NCI-H146 treated with DMSO at 0.1 percent for 48 hours (cell line): ENCODE data around the gene TM9SF4.
"Not testable (repeated sequence)": the region's sequence is repeated elsewhere in the genome, so short reads cannot be mapped to it uniquely, and the experiment has no call there.

Experiments used
- DNase-seq: peaks from one replicate; lab custom pipeline; 2025; ENCODE audit not compliant: unreplicated experiment; lab: John Stamatoyannopoulos, UW

TM9SF4 gene

GRCh38 chr20:32155017-32155981, 45.8 kb downstream of the TM9SF4 start:
- DNase-seq: no peak

GRCh38 chr20:32157611-32158010, 48.1 kb downstream of the TM9SF4 start:
- DNase-seq: no peak

DNA sequence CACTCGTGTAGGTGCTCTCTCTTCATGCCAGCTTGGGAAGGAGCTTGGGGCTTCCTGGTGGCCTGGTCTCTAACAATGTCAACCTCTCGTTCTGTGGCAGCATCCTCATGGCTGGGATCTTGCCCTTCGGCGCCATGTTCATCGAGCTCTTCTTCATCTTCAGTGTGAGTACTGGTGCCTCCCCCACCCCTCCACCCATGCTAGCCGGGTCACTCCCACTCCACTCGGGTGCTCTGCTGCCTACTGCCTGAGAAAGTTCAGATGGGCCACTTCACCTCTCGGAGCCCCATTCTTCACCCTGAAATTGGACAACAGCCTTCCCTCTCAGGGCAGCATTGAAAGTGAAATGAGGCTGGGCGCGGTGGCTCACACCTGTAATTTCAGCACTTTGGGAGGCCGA, 48.8 kb downstream of the TM9SF4 start:
- no peak for DNase-seq

DNA sequence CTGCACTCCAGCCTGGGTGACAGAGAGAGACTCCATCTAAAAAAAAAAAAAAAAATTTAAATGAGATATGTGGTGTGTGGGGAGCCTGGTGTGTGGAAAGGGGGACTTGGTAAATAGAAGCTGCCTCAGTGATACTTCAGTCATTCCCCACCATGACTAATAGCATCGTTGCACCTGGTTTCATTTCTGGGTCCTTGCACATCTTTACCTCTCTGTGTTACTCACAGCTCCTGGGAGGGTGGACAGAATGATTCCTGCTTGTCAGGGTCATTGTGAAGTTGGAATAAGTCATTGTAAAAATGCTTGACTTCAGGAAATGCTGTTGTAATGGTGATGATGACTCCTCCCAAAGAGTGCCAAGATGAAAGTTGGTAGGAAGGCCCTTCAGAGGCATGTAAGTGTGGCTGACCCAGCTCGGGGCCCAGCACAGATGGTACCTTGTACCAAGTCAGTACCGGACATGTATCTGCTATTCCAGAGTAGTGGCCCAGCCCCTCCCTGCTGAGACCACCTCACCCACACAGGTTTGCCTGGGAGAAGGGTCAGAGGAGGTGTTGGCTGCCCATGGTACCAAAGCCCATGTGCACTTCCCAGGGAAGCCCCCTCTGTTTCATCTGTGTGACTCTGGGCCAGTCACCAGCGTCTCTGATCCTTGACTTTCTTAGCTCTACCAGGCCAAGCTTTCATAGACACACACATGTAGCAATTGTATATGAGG, 49.6 kb downstream of the TM9SF4 start:
- DNase-seq: no peak

GRCh38 chr20:32159766-32160221, 50.3 kb downstream of the TM9SF4 start:
- no peak for DNase-seq

- DNase-seq: no peak
Observed at GRCh38 chr20:32160341-32160740, 50.8 kb downstream of the TM9SF4 start.

- no peak for DNase-seq
Observed at GRCh38 chr20:32162351-32162750, 52.8 kb downstream of the TM9SF4 start.

DNA sequence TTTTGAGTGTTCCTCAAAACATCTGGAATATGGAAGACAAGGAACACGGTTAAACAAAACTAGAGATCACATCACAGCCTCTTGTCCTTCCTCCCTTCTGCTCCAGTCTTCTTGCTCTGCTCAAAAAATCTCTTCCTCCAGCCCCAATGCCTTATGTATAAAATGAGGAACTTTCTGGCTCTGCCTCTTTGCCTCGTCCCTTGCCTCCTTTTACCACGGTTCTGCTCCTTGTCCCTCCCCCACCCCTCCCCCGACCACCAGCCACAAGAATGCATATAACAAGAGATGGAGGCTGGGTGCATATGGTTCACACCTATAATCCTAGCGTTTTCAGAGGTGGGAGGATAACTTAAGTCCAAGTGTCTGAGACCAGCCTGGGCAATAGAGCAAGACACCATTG, 54.4 kb downstream of the TM9SF4 start:
- no peak for DNase-seq

GRCh38 chr20:32164984-32165735, 55.6 kb downstream of the TM9SF4 start:
- no peak for DNase-seq

- no peak for DNase-seq
Observed at GRCh38 chr20:32165836-32166545, 56.5 kb downstream of the TM9SF4 start.

DNA sequence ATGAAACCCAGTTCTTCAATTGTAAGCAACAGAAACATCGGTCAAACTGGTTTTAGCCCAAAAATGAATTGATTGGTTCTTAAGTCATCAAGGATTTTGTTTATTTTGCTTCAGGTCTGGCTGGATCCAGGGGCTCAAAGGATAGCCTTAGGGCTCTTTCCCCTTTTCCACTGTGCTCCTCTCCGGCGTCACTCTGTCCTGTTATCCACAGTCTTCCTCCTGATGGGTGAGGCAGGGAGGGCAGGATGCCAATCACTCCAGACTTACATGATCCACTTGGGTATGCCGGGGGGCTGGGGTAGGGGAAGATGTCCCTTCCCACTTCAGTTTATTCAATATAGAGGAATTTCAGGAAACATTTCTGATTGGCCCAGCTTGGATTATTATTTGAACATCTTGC, 58.0 kb downstream of the TM9SF4 start:
- DNase-seq: no peak

GRCh38 chr20:32168184-32168910, 58.8 kb downstream of the TM9SF4 start:
- no peak for DNase-seq

DNA sequence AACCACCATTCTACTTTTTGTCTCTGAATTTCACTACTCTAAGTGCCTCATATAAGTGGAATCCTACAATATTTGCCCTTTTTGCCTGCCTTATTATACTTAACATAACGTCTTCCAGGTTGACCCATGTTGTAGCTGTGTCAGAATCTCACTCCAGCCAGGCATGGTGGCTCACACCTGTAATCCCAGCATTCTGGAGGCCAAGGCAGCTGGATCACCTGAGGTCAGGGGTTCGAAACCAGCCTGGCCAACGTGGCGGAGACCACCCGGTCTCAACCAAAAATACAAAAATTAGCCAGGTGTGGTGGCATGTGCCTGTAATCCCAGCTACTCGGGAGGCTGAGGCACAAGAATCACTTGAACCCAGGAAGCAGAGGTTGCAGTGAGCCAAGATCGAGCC, 68.2 kb downstream of the TM9SF4 start:
- not testable (repeated sequence) for DNase-seq

DNA sequence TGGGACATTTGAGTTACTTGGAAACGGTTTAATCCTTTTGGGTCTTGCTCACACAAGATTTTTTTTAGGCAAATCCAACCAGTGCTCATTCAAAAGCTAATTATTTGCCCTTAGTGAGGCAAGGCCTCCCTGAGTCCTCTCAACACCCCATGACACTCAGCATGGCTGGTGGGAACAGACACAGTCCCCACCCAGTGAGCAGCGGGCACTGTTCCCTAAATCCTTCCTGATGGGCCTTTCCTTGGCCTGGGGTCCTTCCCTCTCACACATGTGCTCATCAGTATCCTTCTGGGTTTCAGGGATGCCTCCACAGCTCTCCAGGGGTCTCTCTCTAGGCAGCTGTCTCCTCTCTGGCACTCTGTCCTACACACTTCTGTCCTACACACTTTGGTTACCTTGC, 70.0 kb downstream of the TM9SF4 start:
- DNase-seq: no peak

DNA sequence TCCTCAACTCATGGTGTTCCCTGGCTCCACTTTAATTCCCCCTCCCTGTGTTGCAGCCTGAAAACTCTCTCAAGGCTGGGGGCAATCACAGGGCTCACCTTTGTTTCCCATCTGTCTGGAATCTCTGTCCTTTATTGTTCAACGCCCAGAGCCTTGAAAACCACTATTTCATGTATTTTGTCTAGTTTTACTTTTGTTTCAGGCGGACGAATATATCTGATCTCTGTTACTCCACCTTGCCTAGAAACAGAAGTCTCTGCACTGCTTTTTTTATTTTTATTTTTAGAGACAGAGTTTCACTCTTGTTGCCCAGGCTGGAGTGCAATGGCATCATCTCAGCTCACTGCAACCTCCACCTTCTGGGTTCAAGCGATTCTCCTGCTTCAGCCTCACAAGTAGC, 70.4 kb downstream of the TM9SF4 start:
- no peak for DNase-seq

DNA sequence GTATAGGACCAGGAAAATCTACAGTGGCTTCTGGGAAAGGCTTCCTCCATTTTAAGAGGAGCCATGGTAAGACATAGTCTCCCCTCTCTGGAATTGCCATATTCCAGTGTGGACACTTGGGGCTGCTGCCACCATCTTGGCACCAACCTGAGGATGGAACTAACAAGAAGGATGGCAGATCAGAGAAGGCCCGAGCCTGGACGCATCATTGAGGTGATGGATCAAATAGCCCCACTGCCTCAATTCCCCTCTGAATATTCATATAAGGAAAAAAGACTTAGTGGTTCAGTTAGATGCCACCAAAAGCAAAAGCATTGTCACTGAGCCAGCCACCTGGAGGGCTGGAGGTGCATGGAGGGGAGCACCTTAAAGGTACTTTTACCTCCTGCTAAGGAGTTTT, 72.1 kb downstream of the TM9SF4 start:
- DNase-seq: no peak

- no peak for DNase-seq
Observed at GRCh38 chr20:32183947-32184635, 74.6 kb downstream of the TM9SF4 start.

GRCh38 chr20:32184961-32185603, 75.6 kb downstream of the TM9SF4 start:
- DNase-seq: no peak

DNA sequence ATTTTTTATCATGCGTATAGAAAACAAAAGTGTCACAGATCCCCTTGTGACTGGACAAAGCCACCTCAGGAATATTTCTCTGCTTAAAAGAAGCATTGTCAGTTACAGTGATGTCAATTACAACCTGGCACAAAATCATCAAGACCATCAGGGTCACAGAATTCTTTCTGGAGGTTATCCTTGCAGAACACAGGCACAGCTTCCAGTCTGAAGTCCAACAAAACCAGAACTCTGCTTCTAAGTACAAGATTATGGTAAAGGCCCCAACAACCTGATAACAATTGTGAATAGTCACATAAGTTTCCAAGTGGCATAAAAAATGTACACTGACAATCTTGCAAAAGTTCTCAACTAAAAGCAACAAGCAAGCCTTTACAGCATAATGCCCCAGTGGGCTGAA, 77.0 kb downstream of the TM9SF4 start:
- DNase-seq: no peak
